Suprapubic skin (tissue), 4 donors: Measurements from ENCODE around the gene CNGB1. TPM values are rescaled to one million over a fixed set of nuclear protein-coding genes. Genes with fewer than 3 reads are reported as not detected.

Source experiments
- DNase-seq, 2 donors: peaks; one replicate each; pipeline ENCODE4 v3.0.0-alpha.2; 2019; ENCODE audit warnings: low spot score in 2 of 2
- H3K27ac ChIP-seq: fragments of 200-600 bp; sonication (generic); one replicate; pipeline ENCODE4 v1.5.1; 2019
- H3K27me3 ChIP-seq: fragments of 200-600 bp; sonication (generic); one replicate; pipeline ENCODE4 v1.5.1; 2019
- H3K36me3 ChIP-seq: fragments of 200-600 bp; sonication (generic); one replicate; pipeline ENCODE4 v1.5.1; 2019
- H3K4me1 ChIP-seq: fragments of 200-600 bp; sonication (generic); one replicate; pipeline ENCODE4 v1.5.1; 2019
- H3K4me3 ChIP-seq: fragments of 200-600 bp; sonication (generic); one replicate; pipeline ENCODE4 v1.5.1; 2019; ENCODE audit warnings: mild to moderate bottlenecking
- H3K9me3 ChIP-seq: fragments of 200-600 bp; sonication (generic); one replicate; pipeline ENCODE4 v1.5.1; 2019
- EP300 ChIP-seq: sonication (generic); formaldehyde crosslinking; IDR thresholded peaks from one replicate; pipeline ENCODE4 v1.6.1; 2017; ENCODE audit warnings: antibody characterized with exemption
- POLR2A ChIP-seq, 2 donors: fragments of 450-650 bp; IDR thresholded peaks; one replicate each; pipeline ENCODE4 v1.6.1; 2017; ENCODE audit warnings: antibody characterized with exemption in 2 of 2, mild to moderate bottlenecking in 2 of 2, moderate library complexity in 2 of 2
- POLR2AphosphoS5 ChIP-seq, 3 donors: sonication (generic); formaldehyde crosslinking; IDR thresholded peaks; one replicate each; pipeline ENCODE4 v1.6.1; 2017; ENCODE audit warnings: antibody characterized with exemption in 3 of 3
- WGBS: methylation state at CpG from one replicate; pipeline ENCODE4 v1.1.5; 2018; 5-methylcytosine and 5-hydroxymethylcytosine counted together
- total RNA-seq, 4 donors: library from RNA; depleted of rRNA; stranded (reverse); fragments of >200 nt; gene quantifications; one replicate each; pipeline ENCODE4 v1.1.0, GENCODE V29; 2016
- TF ChIP-seq, protein P1 (sequence below), 2 donors: fragments of 200-600 bp in 1 of 2; fragments of 450-650 bp in 1 of 2; sonication (generic) in 1 of 2; IDR thresholded peaks; one replicate each; pipeline ENCODE4 v1.5.1; 2016 to 2019; ENCODE audit warnings: antibody characterized with exemption in 2 of 2, mild to moderate bottlenecking in 1 of 2, moderate library complexity in 1 of 2

Gene CNGB1
- total RNA-seq, 4 donors from 2014 or later, result 0.08 TPM; not detected in 3

DNA sequence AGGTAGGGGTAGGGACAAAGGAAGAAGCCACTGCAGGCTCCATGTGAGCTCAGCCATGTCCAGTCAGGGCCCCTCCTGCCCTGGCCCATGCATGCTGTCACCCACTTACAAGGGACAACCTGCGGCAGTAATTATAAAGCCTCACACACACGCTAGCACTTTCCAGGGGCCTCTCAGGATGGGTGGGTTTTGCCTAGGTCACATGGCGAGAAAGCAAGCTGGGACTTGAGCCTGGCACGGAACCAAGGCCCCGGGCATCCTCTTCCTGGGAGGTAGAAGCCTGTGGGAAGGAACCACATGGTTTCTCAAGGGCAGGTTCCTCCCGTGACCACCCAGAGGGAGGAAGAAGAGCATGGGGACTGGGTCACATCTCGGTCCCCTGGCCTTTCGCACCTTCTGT, 22.5 kb upstream of the CNGB1 start:
- WGBS, result 68% methylated on average over 4 of the region's 8 CpGs
- Histone ChIP-seq H3K9me3 (no peaks in the 10 kb centered on the region), H3K4me1 (peaks cover 11% of the 10 kb centered on the region), H3K27me3 (no peaks in the 10 kb centered on the region), H3K27ac (no peak overlapping the region), H3K4me3 (no peak overlapping the region), H3K36me3 (peaks cover 32% of the 10 kb centered on the region)
- no peak for DNase-seq
- TF ChIP-seq POLR2A (IDR thresholded peaks at IDR 0.05), result no peak
- no peak for TF ChIP-seq POLR2AphosphoS5 (IDR thresholded peaks at IDR 0.05)
- TF ChIP-seq, protein P1, sequence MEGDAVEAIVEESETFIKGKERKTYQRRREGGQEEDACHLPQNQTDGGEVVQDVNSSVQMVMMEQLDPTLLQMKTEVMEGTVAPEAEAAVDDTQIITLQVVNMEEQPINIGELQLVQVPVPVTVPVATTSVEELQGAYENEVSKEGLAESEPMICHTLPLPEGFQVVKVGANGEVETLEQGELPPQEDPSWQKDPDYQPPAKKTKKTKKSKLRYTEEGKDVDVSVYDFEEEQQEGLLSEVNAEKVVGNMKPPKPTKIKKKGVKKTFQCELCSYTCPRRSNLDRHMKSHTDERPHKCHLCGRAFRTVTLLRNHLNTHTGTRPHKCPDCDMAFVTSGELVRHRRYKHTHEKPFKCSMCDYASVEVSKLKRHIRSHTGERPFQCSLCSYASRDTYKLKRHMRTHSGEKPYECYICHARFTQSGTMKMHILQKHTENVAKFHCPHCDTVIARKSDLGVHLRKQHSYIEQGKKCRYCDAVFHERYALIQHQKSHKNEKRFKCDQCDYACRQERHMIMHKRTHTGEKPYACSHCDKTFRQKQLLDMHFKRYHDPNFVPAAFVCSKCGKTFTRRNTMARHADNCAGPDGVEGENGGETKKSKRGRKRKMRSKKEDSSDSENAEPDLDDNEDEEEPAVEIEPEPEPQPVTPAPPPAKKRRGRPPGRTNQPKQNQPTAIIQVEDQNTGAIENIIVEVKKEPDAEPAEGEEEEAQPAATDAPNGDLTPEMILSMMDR (IDR thresholded peaks at IDR 0.05), result no peak
- no peak for TF ChIP-seq EP300

- no peak for DNase-seq
- Histone ChIP-seq H3K27ac (no peak overlapping the region), H3K9me3 (no peaks in the 10 kb centered on the region), H3K4me1 (peaks cover 8% of the 10 kb centered on the region), H3K27me3 (no peaks in the 10 kb centered on the region), H3K4me3 (no peak overlapping the region), H3K36me3 (peaks cover 21% of the 10 kb centered on the region)
- WGBS, result 100% methylated on average over 1 of the region's 6 CpGs
- TF ChIP-seq POLR2A (IDR thresholded peaks at IDR 0.05) (no peak), POLR2AphosphoS5 (IDR thresholded peaks at IDR 0.05) (no peak), EP300 (no peak)
- TF ChIP-seq, protein P1 (IDR thresholded peaks at IDR 0.05), result no peak
Observed at GRCh38 chr16:57992084-57992483, 21.2 kb upstream of the CNGB1 start.

GRCh38 chr16:57991551-57992059, 20.7 kb upstream of the CNGB1 start:
- DNase-seq, result peak in 1 of 2 donors; percentile 26
- H3K9me3 ChIP-seq, result no peaks in the 10 kb centered on the region
- WGBS, result 100% methylated on average over 1 of the region's 11 CpGs
- H3K27me3 ChIP-seq, result no peaks in the 10 kb centered on the region
- H3K27ac ChIP-seq, result no peak overlapping the region
- H3K4me3 ChIP-seq, result no peak overlapping the region
- H3K36me3 ChIP-seq, result peaks cover 16% of the 10 kb centered on the region
- TF ChIP-seq POLR2AphosphoS5 (IDR thresholded peaks at IDR 0.05), result no peak
- TF ChIP-seq, protein P1 (IDR thresholded peaks at IDR 0.05), result no peak
- no peak for TF ChIP-seq EP300
- no peak for TF ChIP-seq POLR2A (IDR thresholded peaks at IDR 0.05)
- H3K4me1 ChIP-seq, result peaks cover 8% of the 10 kb centered on the region

GRCh38 chr16:57988929-57989328, 18.0 kb upstream of the CNGB1 start:
- Histone ChIP-seq H3K27me3 (no peaks in the 10 kb centered on the region), H3K9me3 (no peaks in the 10 kb centered on the region), H3K36me3 (peaks cover 2% of the 10 kb centered on the region), H3K4me1 (peaks cover 18% of the 10 kb centered on the region), H3K4me3 (no peak overlapping the region), H3K27ac (no peak overlapping the region)
- peak in 1 of 2 donors; percentile 57 for DNase-seq
- TF ChIP-seq EP300, result no peak
- TF ChIP-seq POLR2AphosphoS5 (IDR thresholded peaks at IDR 0.05), result no peak
- TF ChIP-seq, protein P1 (IDR thresholded peaks at IDR 0.05), result no peak
- TF ChIP-seq POLR2A (IDR thresholded peaks at IDR 0.05), result no peak
- WGBS, result 50% methylated on average over 1 of the region's 1 CpG

GRCh38 chr16:57987441-57988177, 16.7 kb upstream of the CNGB1 start:
- no peak overlapping the region for H3K27ac ChIP-seq
- peaks cover 18% of the 10 kb centered on the region for H3K4me1 ChIP-seq
- no peaks in the 10 kb centered on the region for H3K9me3 ChIP-seq
- peak in 1 of 2 donors; percentile 35 for DNase-seq
- no peaks in the 10 kb centered on the region for H3K36me3 ChIP-seq
- H3K4me3 ChIP-seq, result no peak overlapping the region
- H3K27me3 ChIP-seq, result no peaks in the 10 kb centered on the region
- WGBS, result 97% methylated on average over 6 of the region's 8 CpGs
- TF ChIP-seq EP300 (no peak), POLR2A (IDR thresholded peaks at IDR 0.05) (no peak)
